ENCODE data around the gene OR10P1. TPM values are rescaled to one million over a fixed set of nuclear protein-coding genes. Genes with fewer than 3 reads are reported as not detected.
A peak's percentile ranks its signal among the peaks of the same experiment; 100 is the strongest.

OR10P1 gene
- polyA plus RNA-seq, 2 of the 4 experiments (the other 2 are of a cell fraction), result not detected

DNA sequence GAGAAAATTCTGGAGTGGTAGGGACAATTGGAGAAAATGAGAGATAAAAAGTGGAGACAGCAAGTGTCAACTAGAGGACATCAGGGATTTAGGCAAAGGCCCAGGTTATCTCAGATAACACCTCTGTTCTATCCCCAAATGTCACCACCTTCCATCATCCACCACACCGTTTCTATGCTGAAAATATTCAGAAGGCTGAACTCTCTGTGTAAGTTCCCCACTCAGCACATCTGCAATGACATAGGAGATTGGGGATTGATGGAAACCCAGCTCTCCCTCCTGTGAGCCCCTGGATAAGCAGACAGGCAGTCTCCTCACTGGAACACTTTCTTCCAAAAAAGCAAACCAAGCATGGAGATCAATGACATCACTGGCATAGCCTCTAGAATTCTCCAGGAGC lies 5.6 kb upstream of the OR10P1 start:
- ATAC-seq (no peak), DNase-seq (ENCODE audit: low read depth in 1 of 2, low spot score in 1 of 2) (no peak), FAIRE-seq (no peak)
- Histone ChIP-seq H3K4me1 (no peaks in the 10 kb centered on the region), H3K9me3 (no peaks in the 10 kb centered on the region), H3K4me2 (no peak overlapping the region), H3K4me3 (no peak overlapping the region), H3K27ac (no peak overlapping the region)
- POLR2A ChIA-PET, result no interaction called here
- WGBS (ENCODE audit: missing lambda C conversion rate), result 3% methylated on average over 1 of the region's 1 CpG
- CTCF ChIA-PET, result interaction anchor here (1.0 to 4.8 kb wide), 2 partner anchors 12 to 442 kb away, joined by 3 to 23 read pairs; no protein-coding TSS in a partner anchor
- TF ChIP-seq NPAS2 (CRISPR knock-in tag; IDR thresholded peaks at IDR 0.05; ENCODE audit: borderline replicate concordance) (no peak), KDM1A (IDR thresholded peaks at IDR 0.05; ENCODE audit: low read depth) (no peak), HOXB5 (CRISPR knock-in tag; IDR thresholded peaks at IDR 0.05) (no peak), MAFK (IDR thresholded peaks at IDR 0.05; ENCODE audit: partially characterized antibody) (no peak)
- TF ChIP-seq, protein P1, sequence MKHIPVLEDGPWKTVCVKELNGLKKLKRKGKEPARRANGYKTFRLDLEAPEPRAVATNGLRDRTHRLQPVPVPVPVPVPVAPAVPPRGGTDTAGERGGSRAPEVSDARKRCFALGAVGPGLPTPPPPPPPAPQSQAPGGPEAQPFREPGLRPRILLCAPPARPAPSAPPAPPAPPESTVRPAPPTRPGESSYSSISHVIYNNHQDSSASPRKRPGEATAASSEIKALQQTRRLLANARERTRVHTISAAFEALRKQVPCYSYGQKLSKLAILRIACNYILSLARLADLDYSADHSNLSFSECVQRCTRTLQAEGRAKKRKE (CRISPR knock-in tag; IDR thresholded peaks at IDR 0.05; ENCODE audit: low read depth), result no peak

DNA sequence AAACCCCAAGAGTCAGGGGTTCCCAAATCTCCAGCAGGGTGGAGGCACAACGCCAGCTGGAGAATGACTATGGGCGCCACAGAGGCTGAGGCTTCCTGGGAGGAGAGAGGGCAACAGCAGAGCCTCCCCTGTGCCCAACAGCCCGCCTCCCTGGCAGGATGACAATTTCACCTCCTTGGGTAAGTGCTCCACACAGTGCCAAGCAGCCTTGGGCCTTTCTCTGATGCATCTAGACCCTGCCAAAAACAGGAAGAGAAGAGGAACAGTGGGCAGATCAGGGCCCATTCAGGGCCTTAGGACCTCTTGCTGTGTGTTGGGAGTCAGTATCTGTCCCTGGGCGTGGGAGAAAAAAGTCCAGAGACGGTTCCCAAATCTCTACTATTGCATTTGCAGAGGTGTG lies 5.0 kb upstream of the OR10P1 start:
- Histone ChIP-seq H3K4me2 (no peak overlapping the region), H3K27ac (no peak overlapping the region), H3K9me3 (no peaks in the 10 kb centered on the region), H3K4me3 (no peak overlapping the region), H3K4me1 (no peaks in the 10 kb centered on the region)
- WGBS (ENCODE audit: missing lambda C conversion rate), result 27% methylated on average over 5 of the region's 5 CpGs
- peak in 1 of 2 experiments; percentile 25; a peak in 2 of 6 replicates for ATAC-seq
- no peak for DNase-seq (ENCODE audit: low read depth in 1 of 2, low spot score in 1 of 2)
- no peak for FAIRE-seq
- CTCF ChIA-PET, result interaction anchor here (1.0 kb wide), 1 partner anchor 443 kb away, joined by 3 read pairs; no protein-coding TSS in a partner anchor
- TF ChIP-seq CHD4 (IDR thresholded peaks at IDR 0.05; ENCODE audit: borderline replicate concordance), result no peak
- TF ChIP-seq, protein P2, sequence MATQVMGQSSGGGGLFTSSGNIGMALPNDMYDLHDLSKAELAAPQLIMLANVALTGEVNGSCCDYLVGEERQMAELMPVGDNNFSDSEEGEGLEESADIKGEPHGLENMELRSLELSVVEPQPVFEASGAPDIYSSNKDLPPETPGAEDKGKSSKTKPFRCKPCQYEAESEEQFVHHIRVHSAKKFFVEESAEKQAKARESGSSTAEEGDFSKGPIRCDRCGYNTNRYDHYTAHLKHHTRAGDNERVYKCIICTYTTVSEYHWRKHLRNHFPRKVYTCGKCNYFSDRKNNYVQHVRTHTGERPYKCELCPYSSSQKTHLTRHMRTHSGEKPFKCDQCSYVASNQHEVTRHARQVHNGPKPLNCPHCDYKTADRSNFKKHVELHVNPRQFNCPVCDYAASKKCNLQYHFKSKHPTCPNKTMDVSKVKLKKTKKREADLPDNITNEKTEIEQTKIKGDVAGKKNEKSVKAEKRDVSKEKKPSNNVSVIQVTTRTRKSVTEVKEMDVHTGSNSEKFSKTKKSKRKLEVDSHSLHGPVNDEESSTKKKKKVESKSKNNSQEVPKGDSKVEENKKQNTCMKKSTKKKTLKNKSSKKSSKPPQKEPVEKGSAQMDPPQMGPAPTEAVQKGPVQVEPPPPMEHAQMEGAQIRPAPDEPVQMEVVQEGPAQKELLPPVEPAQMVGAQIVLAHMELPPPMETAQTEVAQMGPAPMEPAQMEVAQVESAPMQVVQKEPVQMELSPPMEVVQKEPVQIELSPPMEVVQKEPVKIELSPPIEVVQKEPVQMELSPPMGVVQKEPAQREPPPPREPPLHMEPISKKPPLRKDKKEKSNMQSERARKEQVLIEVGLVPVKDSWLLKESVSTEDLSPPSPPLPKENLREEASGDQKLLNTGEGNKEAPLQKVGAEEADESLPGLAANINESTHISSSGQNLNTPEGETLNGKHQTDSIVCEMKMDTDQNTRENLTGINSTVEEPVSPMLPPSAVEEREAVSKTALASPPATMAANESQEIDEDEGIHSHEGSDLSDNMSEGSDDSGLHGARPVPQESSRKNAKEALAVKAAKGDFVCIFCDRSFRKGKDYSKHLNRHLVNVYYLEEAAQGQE (IDR thresholded peaks at IDR 0.05), result no peak
- no peak for TF ChIP-seq CBX2 (IDR thresholded peaks at IDR 0.05; ENCODE audit: borderline replicate concordance, low read depth)
- no peak for TF ChIP-seq RCOR1 (IDR thresholded peaks at IDR 0.05; ENCODE audit: low read depth, low read length)
- no peak for TF ChIP-seq ESRRA (IDR thresholded peaks at IDR 0.05; ENCODE audit: borderline replicate concordance, low read length)
- POLR2A ChIA-PET, result no interaction called here

DNA sequence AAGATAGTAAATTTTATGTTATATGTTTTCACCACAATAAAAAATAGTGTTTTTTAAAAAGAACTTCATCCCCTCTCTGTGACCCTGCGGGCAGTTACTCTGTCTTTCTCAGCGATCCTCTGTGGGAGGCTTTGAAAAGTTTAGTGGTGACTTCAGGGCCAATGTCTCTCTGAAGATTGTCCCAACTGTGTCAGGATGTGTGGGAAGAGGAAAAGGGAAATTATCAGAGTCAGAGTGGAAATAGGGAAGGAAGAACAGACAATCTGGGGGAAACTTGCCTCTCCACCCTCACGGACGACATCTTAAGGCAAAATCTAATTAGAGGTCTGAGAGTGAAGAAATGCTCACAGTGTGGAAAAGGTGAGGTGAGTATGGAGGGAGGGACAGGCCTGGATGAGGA lies 3.5 kb upstream of the OR10P1 start:
- POLR2A ChIA-PET, result no interaction called here
- ATAC-seq (no peak), FAIRE-seq (no peak), DNase-seq (ENCODE audit: low read depth in 1 of 2, low spot score in 1 of 2) (no peak)
- no peak overlapping the region for H3K4me2 ChIP-seq
- H3K4me3 ChIP-seq, result no peak overlapping the region
- WGBS (ENCODE audit: missing lambda C conversion rate), result 74% methylated on average over 4 of the region's 4 CpGs
- TF ChIP-seq KDM5A (IDR thresholded peaks at IDR 0.05), result no peak
- no peak for TF ChIP-seq FOSL2 (IDR thresholded peaks at IDR 0.05)
- TF ChIP-seq FOSL2 (CRISPR knock-in tag; IDR thresholded peaks at IDR 0.05), result no peak
- TF ChIP-seq, protein P3, sequence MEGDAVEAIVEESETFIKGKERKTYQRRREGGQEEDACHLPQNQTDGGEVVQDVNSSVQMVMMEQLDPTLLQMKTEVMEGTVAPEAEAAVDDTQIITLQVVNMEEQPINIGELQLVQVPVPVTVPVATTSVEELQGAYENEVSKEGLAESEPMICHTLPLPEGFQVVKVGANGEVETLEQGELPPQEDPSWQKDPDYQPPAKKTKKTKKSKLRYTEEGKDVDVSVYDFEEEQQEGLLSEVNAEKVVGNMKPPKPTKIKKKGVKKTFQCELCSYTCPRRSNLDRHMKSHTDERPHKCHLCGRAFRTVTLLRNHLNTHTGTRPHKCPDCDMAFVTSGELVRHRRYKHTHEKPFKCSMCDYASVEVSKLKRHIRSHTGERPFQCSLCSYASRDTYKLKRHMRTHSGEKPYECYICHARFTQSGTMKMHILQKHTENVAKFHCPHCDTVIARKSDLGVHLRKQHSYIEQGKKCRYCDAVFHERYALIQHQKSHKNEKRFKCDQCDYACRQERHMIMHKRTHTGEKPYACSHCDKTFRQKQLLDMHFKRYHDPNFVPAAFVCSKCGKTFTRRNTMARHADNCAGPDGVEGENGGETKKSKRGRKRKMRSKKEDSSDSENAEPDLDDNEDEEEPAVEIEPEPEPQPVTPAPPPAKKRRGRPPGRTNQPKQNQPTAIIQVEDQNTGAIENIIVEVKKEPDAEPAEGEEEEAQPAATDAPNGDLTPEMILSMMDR (IDR thresholded peaks at IDR 0.05), result no peak
- TF ChIP-seq, protein P1 (CRISPR knock-in tag; IDR thresholded peaks at IDR 0.05; ENCODE audit: low read depth), result no peak
- TF ChIP-seq MAZ (IDR thresholded peaks at IDR 0.05; ENCODE audit: borderline replicate concordance, low read depth, low read length), result no peak
- TF ChIP-seq, protein P4, sequence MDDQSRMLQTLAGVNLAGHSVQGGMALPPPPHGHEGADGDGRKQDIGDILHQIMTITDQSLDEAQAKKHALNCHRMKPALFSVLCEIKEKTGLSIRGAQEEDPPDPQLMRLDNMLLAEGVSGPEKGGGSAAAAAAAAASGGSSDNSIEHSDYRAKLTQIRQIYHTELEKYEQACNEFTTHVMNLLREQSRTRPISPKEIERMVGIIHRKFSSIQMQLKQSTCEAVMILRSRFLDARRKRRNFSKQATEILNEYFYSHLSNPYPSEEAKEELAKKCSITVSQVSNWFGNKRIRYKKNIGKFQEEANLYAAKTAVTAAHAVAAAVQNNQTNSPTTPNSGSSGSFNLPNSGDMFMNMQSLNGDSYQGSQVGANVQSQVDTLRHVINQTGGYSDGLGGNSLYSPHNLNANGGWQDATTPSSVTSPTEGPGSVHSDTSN (IDR thresholded peaks at IDR 0.05), result no peak
- TF ChIP-seq ZFP36 (IDR thresholded peaks at IDR 0.05; ENCODE audit: borderline replicate concordance, partially characterized antibody), result no peak
- H3K27ac ChIP-seq, result no peak overlapping the region
- CTCF ChIA-PET, result interaction anchor here (1.4 kb wide), 1 partner anchor 24 kb away, joined by 4 read pairs; no protein-coding TSS in a partner anchor
- H3K9me3 ChIP-seq, result no peaks in the 10 kb centered on the region
- H3K4me1 ChIP-seq, result no peaks in the 10 kb centered on the region
